EH (cell line): ENCODE data around the gene CRYBG1.
"Not testable (repeated sequence)": the region's sequence is repeated elsewhere in the genome, so short reads cannot be mapped to it uniquely, and the experiment has no call there.

Experiments
- DNase-seq: peaks from one replicate; pipeline ENCODE4 v3.0.0-alpha.2; 2015; ENCODE audit warnings: low read depth

The CRYBG1 gene

GRCh38 chr6:106555767-106556166 is 195.2 kb downstream of the CRYBG1 start:
- DNase-seq: no peak

GRCh38 chr6:106556368-106556960 is 195.9 kb downstream of the CRYBG1 start:
- DNase-seq: peak; percentile 56

- peak; percentile 16 for DNase-seq
These were observed 197.3 kb downstream of the CRYBG1 start for GRCh38 chr6:106557837-106558236.

GRCh38 chr6:106558364-106558763 is 197.8 kb downstream of the CRYBG1 start:
- DNase-seq: no peak

GRCh38 chr6:106559659-106560058 is 199.1 kb downstream of the CRYBG1 start:
- not testable (repeated sequence) for DNase-seq

GRCh38 chr6:106560996-106561685 is 200.6 kb downstream of the CRYBG1 start:
- peak; percentile 54 for DNase-seq

- DNase-seq: peak; percentile 31
These were observed 201.3 kb downstream of the CRYBG1 start for GRCh38 chr6:106561686-106562405.

GRCh38 chr6:106563614-106564013 is 203.1 kb downstream of the CRYBG1 start:
- DNase-seq: no peak

- no peak for DNase-seq
These were observed 204.0 kb downstream of the CRYBG1 start for GRCh38 chr6:106564476-106564875.

- peak; percentile 29 for DNase-seq
These were observed 208.0 kb downstream of the CRYBG1 start for GRCh38 chr6:106568530-106568929.

GRCh38 chr6:106569428-106569827 is 208.9 kb downstream of the CRYBG1 start:
- peak; percentile 21 for DNase-seq

- DNase-seq: no peak
These were observed 211.9 kb downstream of the CRYBG1 start for GRCh38 chr6:106572436-106572835.

- no peak for DNase-seq
These were observed 212.5 kb downstream of the CRYBG1 start for GRCh38 chr6:106572875-106573585.

- peak; percentile 86 for DNase-seq
These were observed 214.4 kb downstream of the CRYBG1 start for GRCh38 chr6:106574741-106575458.

GRCh38 chr6:106579281-106579680 is 218.8 kb downstream of the CRYBG1 start:
- peak; percentile 47 for DNase-seq

- DNase-seq: no peak
These were observed 221.0 kb downstream of the CRYBG1 start for GRCh38 chr6:106581468-106581867.

- no peak for DNase-seq
These were observed 226.4 kb downstream of the CRYBG1 start for GRCh38 chr6:106586815-106587415.

- DNase-seq: not testable (repeated sequence)
These were observed 228.4 kb downstream of the CRYBG1 start for GRCh38 chr6:106588937-106589336.

- peak; percentile 96 for DNase-seq
These were observed 230.8 kb downstream of the CRYBG1 start for GRCh38 chr6:106591111-106591825.

GRCh38 chr6:106599440-106599839 is 238.9 kb downstream of the CRYBG1 start:
- no peak for DNase-seq

GRCh38 chr6:106600329-106600728 is 239.8 kb downstream of the CRYBG1 start:
- no peak for DNase-seq
